HepG2 (cell line): Measurements from ENCODE around the gene ABCF1. TPM values are rescaled to one million over a fixed set of nuclear protein-coding genes. Genes with fewer than 3 reads are reported as not detected.

Source experiments
- ATAC-seq: fragments of 200-7000 bp; cut with Tn5 transposase; 3 replicates; pipeline ENCODE4 v1.9.1; 2020; ENCODE audit warnings: mild to moderate bottlenecking, moderate library complexity
- BruUV-seq: library from RNA; stranded (reverse); fragments of 400-500 nt; replicated peaks from 2 replicates; lab custom pipeline; 2021; lab: Mats Ljungman, UMichigan
- CTCF ChIA-PET: fragments of 300-600 bp; formaldehyde crosslinking; extraction: SDS; loops from one replicate; lab custom pipeline; 2021; ENCODE audit warnings: low total read pairs, inconsistent platforms, low intra/inter-chr PET ratio; lab: Yijun Ruan, JAX
- POLR2A ChIA-PET: fragments of 350-600 bp; sonication (Branson Sonifier 250); formaldehyde crosslinking; loops from one replicate; lab custom pipeline; 2020; ENCODE audit warnings: antibody characterized with exemption, inconsistent platforms; lab: Yijun Ruan, JAX
- DNase-seq: peaks from one replicate; pipeline ENCODE4 v3.0.0-alpha.2; 2015; ENCODE audit warnings: low spot score
- FAIRE-seq: peaks from 3 replicates; lab custom pipeline; 2011; peaks lifted over from hg19 to GRCh38; lab: Jason Lieb, UNC
- H2AFZ ChIP-seq: one replicate; pipeline ENCODE4 v1.6.1; 2011; ENCODE audit warnings: low read length, inconsistent platforms
- H3K27ac ChIP-seq: fragments of 300-600 bp; 3 replicates; pipeline ENCODE4 v1.8.0; 2011; ENCODE audit warnings: mixed run types, mild to moderate bottlenecking, mixed read lengths, low read length, inconsistent platforms; ENCODE audit not compliant: insufficient read depth; ENCODE audit errors: extremely low read length
- H3K27me3 ChIP-seq, 2 experiments: fragments of 200-600 bp in 1 of 2; 2 replicates in 1 of 2; 3 replicates in 1 of 2; pipeline versions ENCODE4 v1.6.0 to v1.8.0; 2011; ENCODE audit warnings: low read length in 2 of 2, mild to moderate bottlenecking in 2 of 2, moderate library complexity in 2 of 2, inconsistent platforms in 1 of 2; ENCODE audit not compliant: insufficient read depth in 2 of 2, control insufficient read depth in 1 of 2
- H3K36me3 ChIP-seq, 2 experiments: fragments of 200-600 bp in 1 of 2; replicated peaks in 1 of 2; 2 replicates in 1 of 2; 3 replicates in 1 of 2; pipeline versions ENCODE4 v1.5.1 to v1.8.0; 2011; ENCODE audit warnings: low read length in 2 of 2, inconsistent platforms in 1 of 2; ENCODE audit not compliant: insufficient read depth in 2 of 2, control insufficient read depth in 1 of 2
- H3K4me1 ChIP-seq: 2 replicates; pipeline ENCODE4 v1.5.1; 2012; ENCODE audit warnings: low read length, inconsistent platforms; ENCODE audit not compliant: insufficient read depth
- H3K4me2 ChIP-seq: 2 replicates; pipeline ENCODE4 v1.6.0; 2011; ENCODE audit warnings: low read depth, low read length, inconsistent platforms
- H3K4me3 ChIP-seq, 3 experiments: fragments of 200-600 bp in 1 of 3; sonication (generic), shearing (Covaris generic) in 1 of 3; replicated peaks in 1 of 3; 2 replicates each; pipeline ENCODE4 v1.5.1; 2011 to 2016; ENCODE audit warnings: low read length in 3 of 3, inconsistent platforms in 2 of 3, low read depth in 2 of 3, mild to moderate bottlenecking in 2 of 3, control low read depth in 1 of 3, mixed read lengths in 1 of 3; ENCODE audit not compliant: insufficient read depth in 1 of 3
- H3K79me2 ChIP-seq: one replicate; pipeline ENCODE4 v1.6.1; 2011; ENCODE audit warnings: low read length, inconsistent platforms; ENCODE audit not compliant: insufficient read depth
- H3K9ac ChIP-seq: 2 replicates; pipeline ENCODE4 v1.6.0; 2011; ENCODE audit warnings: mild to moderate bottlenecking, low read depth, low read length, inconsistent platforms; ENCODE audit not compliant: insufficient read depth
- H3K9me3 ChIP-seq: 2 replicates; pipeline ENCODE4 v1.5.1; 2012; ENCODE audit warnings: mild to moderate bottlenecking, low read length
- H4K20me1 ChIP-seq: 2 replicates; pipeline ENCODE4 v1.6.0; 2011; ENCODE audit warnings: inconsistent platforms, mild to moderate bottlenecking, low read length, moderate library complexity; ENCODE audit not compliant: insufficient read depth
- CEBPB ChIP-seq: IDR thresholded peaks from 2 replicates; pipeline ENCODE4 v1.6.1; 2011; ENCODE audit warnings: low read depth, low read length, improper control_type of control experiment, borderline replicate concordance
- GFI1 ChIP-seq: sonication (generic); formaldehyde crosslinking; IDR thresholded peaks from 2 replicates; pipeline ENCODE4 v1.5.0; 2020; ENCODE audit warnings: missing genetic modification reagents, mild to moderate bottlenecking, borderline replicate concordance
- HOXA3 ChIP-seq: sonication (generic); formaldehyde crosslinking; IDR thresholded peaks from 2 replicates; pipeline ENCODE4 v1.5.0; 2020; ENCODE audit warnings: missing genetic modification reagents
- HOXA7 ChIP-seq: sonication (generic); formaldehyde crosslinking; IDR thresholded peaks from 2 replicates; pipeline ENCODE4 v1.8.1; 2022; ENCODE audit warnings: mild to moderate bottlenecking, missing genetic modification reagents, moderate library complexity
- IKZF4 ChIP-seq: sonication (generic); formaldehyde crosslinking; IDR thresholded peaks from 2 replicates; pipeline ENCODE4 v1.5.1; 2020; ENCODE audit warnings: borderline replicate concordance, mild to moderate bottlenecking, low read depth, missing genetic modification reagents; ENCODE audit errors: not compliant biosample characterization
- MAFF ChIP-seq: IDR thresholded peaks from 2 replicates; pipeline ENCODE4 v1.6.1; 2011; ENCODE audit warnings: low read depth, low read length, improper control_type of control experiment
- SIN3A ChIP-seq: IDR thresholded peaks from 2 replicates; pipeline ENCODE4 v1.6.1; 2011; ENCODE audit warnings: low read depth, mild to moderate bottlenecking, control low read depth, low read length, borderline replicate concordance
- SKIL ChIP-seq: sonication (generic); formaldehyde crosslinking; IDR thresholded peaks from 2 replicates; pipeline ENCODE4 v1.8.0; 2022; ENCODE audit warnings: missing genetic modification reagents, mild to moderate bottlenecking, moderate library complexity, borderline replicate concordance
- ZBTB21 ChIP-seq: sonication (generic); formaldehyde crosslinking; IDR thresholded peaks from 2 replicates; pipeline ENCODE4 v1.4.0; 2020; ENCODE audit warnings: missing genetic modification reagents
- ZBTB26 ChIP-seq: IDR thresholded peaks from 2 replicates; pipeline ENCODE4 v1.6.1; 2016; ENCODE audit warnings: missing compliant biosample characterization, missing genetic modification reagents, borderline replicate concordance
- ZNF343 ChIP-seq: sonication (generic); formaldehyde crosslinking; IDR thresholded peaks from 2 replicates; pipeline ENCODE4 v1.4.0; 2020; ENCODE audit warnings: mild to moderate bottlenecking, missing genetic modification reagents
- ZNF670 ChIP-seq: sonication (generic); formaldehyde crosslinking; IDR thresholded peaks from 2 replicates; pipeline ENCODE4 v1.8.0; 2022; ENCODE audit warnings: mild to moderate bottlenecking, missing genetic modification reagents, borderline replicate concordance
- ZNF781 ChIP-seq: sonication (generic); formaldehyde crosslinking; IDR thresholded peaks from 2 replicates; pipeline ENCODE4 v1.5.1; 2020; ENCODE audit warnings: borderline replicate concordance, mild to moderate bottlenecking, missing genetic modification reagents; ENCODE audit errors: not compliant biosample characterization
- ZNF839 ChIP-seq: sonication (generic); formaldehyde crosslinking; IDR thresholded peaks from 2 replicates; pipeline ENCODE4 v1.4.0; 2020; ENCODE audit warnings: missing genetic modification reagents, mild to moderate bottlenecking, borderline replicate concordance
- WGBS: methylation state at CpG from one replicate; pipeline ENCODE4 v1.1.6; 2017; ENCODE audit warnings: low lambda C conversion rate; 5-methylcytosine and 5-hydroxymethylcytosine counted together
- in situ Hi-C: cut with HindIII; loops from 2 replicates; pipeline ENCODE4 v1.10.0; 2017; ENCODE audit warnings: low pct_unique_long_range_greater_than_20kb; ENCODE audit not compliant: extremely low pct_ligation_motif_present
- intact Hi-C: fragments of 100-400 bp; cut with micrococcal nuclease; formaldehyde crosslinking; loops from one replicate; pipeline ENCODE4 v1.10.0; 2022; ENCODE audit not compliant: unreplicated experiment
- polyA plus RNA-seq, 8 experiments: library from polyadenylated mRNA; depleted of rRNA in 3 of 8; stranded (reverse) in 7 of 8; unstranded in 1 of 8; fragments of >200 nt; fragmentation: Illumina TruSeq in 4 of 8; extraction: Trizol in 4 of 8; gene quantifications; 2 replicates each; pipeline versions ENCODE4 v1.2.1 to v1.2.3, GENCODE V29; 2011 to 2016; ENCODE audit warnings: low read depth in 4 of 8, missing spikeins in 1 of 8, mixed read lengths in 1 of 8; ENCODE audit not compliant: insufficient read depth in 1 of 8
- total RNA-seq, 5 experiments: library from RNA; depleted of rRNA; stranded (reverse); fragments of >200 nt; fragmentation: Illumina TruSeq; extraction: Trizol; gene quantifications; 2 replicates each; pipeline ENCODE4 v1.2.3, GENCODE V29; 2016; ENCODE audit warnings: low read depth in 1 of 5
- TF ChIP-seq, protein P1 (sequence below): fragments of 450-650 bp; IDR thresholded peaks from 2 replicates; pipeline ENCODE4 v1.6.1; 2017

ABCF1 gene
- total and polyA plus RNA-seq, 2 of the 13 experiments (the other 11 are each of a cell fraction or from before 2014, with no cell fraction given) = 25.4 to 98.9 TPM

DNA sequence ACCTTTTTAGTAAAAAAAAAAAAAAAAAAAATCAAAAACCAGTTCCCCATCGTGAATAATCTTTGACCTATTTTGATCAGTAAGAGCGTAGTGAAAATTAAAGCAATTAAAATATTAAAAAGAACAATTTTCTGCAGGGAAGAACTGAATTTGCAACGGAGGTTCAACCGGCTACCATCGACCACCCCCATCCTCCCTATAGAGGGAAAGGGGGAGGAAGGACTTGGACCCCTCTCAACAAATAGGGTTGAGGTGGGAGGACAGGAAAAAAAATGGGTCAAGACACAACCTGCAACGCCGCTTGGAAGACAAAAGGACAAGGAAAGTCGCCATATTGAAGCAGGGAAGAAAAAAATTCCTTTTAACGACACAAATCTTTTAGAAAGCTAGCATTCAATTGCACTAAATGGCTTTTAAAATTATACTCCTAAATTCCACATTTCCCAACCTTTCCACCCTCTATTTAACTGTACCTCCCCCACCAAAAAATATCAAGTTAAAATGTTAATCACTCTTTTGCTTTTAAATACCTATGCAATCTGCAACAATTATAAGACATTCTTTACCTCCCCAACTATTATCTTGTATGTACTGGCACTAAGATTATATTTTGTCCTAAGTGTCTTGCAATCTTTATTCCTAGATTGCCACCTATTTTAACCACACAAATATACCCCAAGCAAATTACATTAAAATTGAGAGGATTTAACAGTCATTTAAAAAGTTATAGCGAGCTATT lies 44.1 kb downstream of the ABCF1 start (continued):
- TF ChIP-seq ZBTB26 (CRISPR knock-in tag) = no peak
- TF ChIP-seq, all 625 proteins: peak for 125

GRCh38 chr6:30615958-30616810 lies 44.9 kb downstream of the ABCF1 start:
- Histone ChIP-seq H3K9ac (peak overlapping the region; percentile 100), H3K27me3 (no peaks in the 10 kb centered on the region; a peak in 1 of 5 replicates), H3K79me2 (peaks cover 44% of the 10 kb centered on the region), H2AFZ (no peak overlapping the region), H3K4me1 (peaks cover 35% of the 10 kb centered on the region), H3K4me3 (peak overlapping the region; percentile 74 to 97 (median 87)), H4K20me1 (peaks cover 12% of the 10 kb centered on the region), H3K36me3 (peaks cover 2 to 12% of the 10 kb centered on the region in 2 experiments), H3K9me3 (no peaks in the 10 kb centered on the region), H3K4me2 (peak overlapping the region; percentile 88), H3K27ac (peak overlapping the region; percentile 98)
- ATAC-seq = no peak
- in situ Hi-C loops (no loop called here), intact Hi-C loops (loop anchor here (2.0 to 5.0 kb wide), 3 partner anchors 41 to 105 kb away; partner anchors contain the start of genes DHX16 and TUBB)
- 1% methylated on average over 10 of the region's 10 CpGs for WGBS
- BruUV-seq = no TSS peak
- peak; percentile 61 for DNase-seq
- CTCF ChIA-PET = no interaction called here
- POLR2A ChIA-PET = interaction anchor here (0.6 to 4.8 kb wide), 27 partner anchors 10 to 168 kb away, joined by 3 to 172 read pairs (median 8); partner anchors contain the start of genes ABCF1, ATAT1, C6orf136 and DHX16
- no peak for FAIRE-seq
- TF ChIP-seq ZNF670 (no peak; the same call in none of the 2 replicates), SKIL (no peak), ZNF781 (CRISPR knock-in tag) (no peak), SIN3A (no peak), HOXA3 (no peak), ZBTB21 (CRISPR knock-in tag) (no peak), HOXA7 (no peak), ZNF343 (CRISPR knock-in tag) (no peak), CEBPB (no peak), MAFF (peak; percentile 96), ZNF839 (CRISPR knock-in tag) (no peak), IKZF4 (no peak), GFI1 (no peak)
- TF ChIP-seq, protein P1, sequence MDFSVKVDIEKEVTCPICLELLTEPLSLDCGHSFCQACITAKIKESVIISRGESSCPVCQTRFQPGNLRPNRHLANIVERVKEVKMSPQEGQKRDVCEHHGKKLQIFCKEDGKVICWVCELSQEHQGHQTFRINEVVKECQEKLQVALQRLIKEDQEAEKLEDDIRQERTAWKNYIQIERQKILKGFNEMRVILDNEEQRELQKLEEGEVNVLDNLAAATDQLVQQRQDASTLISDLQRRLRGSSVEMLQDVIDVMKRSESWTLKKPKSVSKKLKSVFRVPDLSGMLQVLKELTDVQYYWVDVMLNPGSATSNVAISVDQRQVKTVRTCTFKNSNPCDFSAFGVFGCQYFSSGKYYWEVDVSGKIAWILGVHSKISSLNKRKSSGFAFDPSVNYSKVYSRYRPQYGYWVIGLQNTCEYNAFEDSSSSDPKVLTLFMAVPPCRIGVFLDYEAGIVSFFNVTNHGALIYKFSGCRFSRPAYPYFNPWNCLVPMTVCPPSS = no peak
